ENCODE results near the gene DAPK1. TPM values are rescaled to one million over a fixed set of nuclear protein-coding genes. Genes with fewer than 3 reads are reported as not detected.
"Not testable (repeated sequence)": the region's sequence is repeated elsewhere in the genome, so short reads cannot be mapped to it uniquely, and the experiment has no call there.

Gene DAPK1
- total RNA-seq, 4 donors from 2014 or later = 5.4 to 13.4 (median 9.8) TPM

GRCh38 chr9:87547671-87548081 lies 50.0 kb downstream of the DAPK1 start:
- no peak for TF ChIP-seq EP300 (IDR thresholded peaks at IDR 0.05)
- no peak for TF ChIP-seq CTCF (IDR thresholded peaks at IDR 0.05)
- TF ChIP-seq POLR2AphosphoS5 (IDR thresholded peaks at IDR 0.05) = no peak
- TF ChIP-seq POLR2A (IDR thresholded peaks at IDR 0.05) = no peak
- H3K27ac ChIP-seq = no peak overlapping the region
- H3K4me3 ChIP-seq = no peak overlapping the region
- H3K36me3 ChIP-seq = no peaks in the 10 kb centered on the region
- 81% methylated on average over 5 of the region's 6 CpGs for WGBS
- no peaks in the 10 kb centered on the region for H3K27me3 ChIP-seq
- H3K4me1 ChIP-seq = no peaks in the 10 kb centered on the region
- no peak for DNase-seq (ENCODE audit: low spot score in 2 of 2)
- H3K9me3 ChIP-seq = no peaks in the 10 kb centered on the region

DNA sequence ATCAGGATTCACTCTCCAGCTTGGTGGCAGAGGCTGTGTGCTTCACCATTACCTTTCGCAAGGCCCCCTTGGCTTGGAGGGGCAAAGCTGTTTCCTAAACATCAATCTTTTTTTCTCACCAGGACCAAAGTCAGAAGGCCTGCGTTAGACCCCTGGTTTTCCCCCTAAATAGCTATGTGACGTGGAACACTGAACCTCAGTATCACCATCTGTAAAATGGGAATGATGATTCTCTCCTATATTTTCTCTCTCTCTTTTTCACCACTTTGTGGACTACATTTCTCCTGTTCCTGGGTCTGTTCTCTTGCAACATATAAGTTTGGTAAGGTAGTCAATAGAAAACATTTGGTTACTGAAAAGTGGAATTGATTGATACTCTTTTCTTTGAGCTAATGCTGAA lies 50.5 kb downstream of the DAPK1 start:
- 100% methylated on average over 3 of the region's 3 CpGs for WGBS
- no peak overlapping the region for H3K4me3 ChIP-seq
- TF ChIP-seq POLR2A (IDR thresholded peaks at IDR 0.05) (no peak), EP300 (IDR thresholded peaks at IDR 0.05) (no peak), CTCF (IDR thresholded peaks at IDR 0.05) (no peak), POLR2AphosphoS5 (IDR thresholded peaks at IDR 0.05) (no peak)
- H3K27ac ChIP-seq = no peak overlapping the region
- no peaks in the 10 kb centered on the region for H3K4me1 ChIP-seq
- no peaks in the 10 kb centered on the region for H3K36me3 ChIP-seq
- H3K9me3 ChIP-seq = no peaks in the 10 kb centered on the region
- no peak for DNase-seq (ENCODE audit: low spot score in 2 of 2)
- H3K27me3 ChIP-seq = no peaks in the 10 kb centered on the region

DNA sequence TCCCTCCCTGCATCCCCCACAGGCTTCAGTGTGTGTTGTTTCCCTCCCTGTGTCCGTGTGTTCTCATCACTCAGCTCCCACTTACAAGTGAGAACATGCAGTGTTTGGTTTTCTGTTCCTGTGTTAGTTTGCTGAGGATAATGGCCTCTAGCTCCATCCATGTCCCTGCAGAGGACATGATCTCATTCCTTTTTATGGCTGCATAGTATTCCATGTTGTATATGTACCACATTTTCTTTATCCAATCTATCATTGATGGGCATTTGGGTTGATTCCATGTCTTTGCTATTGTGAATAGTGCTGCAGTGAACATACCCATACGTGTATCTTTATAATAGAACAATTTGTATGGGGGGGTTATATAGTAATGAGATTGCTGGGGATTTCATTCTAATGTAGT lies 51.4 kb downstream of the DAPK1 start:
- not testable (repeated sequence) for H3K36me3 ChIP-seq; H3K9me3 ChIP-seq; DNase-seq (ENCODE audit: low spot score in 2 of 2); H3K27ac ChIP-seq; H3K4me3 ChIP-seq; H3K4me1 ChIP-seq; H3K27me3 ChIP-seq
- 90% methylated on average over 2 of the region's 2 CpGs for WGBS

DNA sequence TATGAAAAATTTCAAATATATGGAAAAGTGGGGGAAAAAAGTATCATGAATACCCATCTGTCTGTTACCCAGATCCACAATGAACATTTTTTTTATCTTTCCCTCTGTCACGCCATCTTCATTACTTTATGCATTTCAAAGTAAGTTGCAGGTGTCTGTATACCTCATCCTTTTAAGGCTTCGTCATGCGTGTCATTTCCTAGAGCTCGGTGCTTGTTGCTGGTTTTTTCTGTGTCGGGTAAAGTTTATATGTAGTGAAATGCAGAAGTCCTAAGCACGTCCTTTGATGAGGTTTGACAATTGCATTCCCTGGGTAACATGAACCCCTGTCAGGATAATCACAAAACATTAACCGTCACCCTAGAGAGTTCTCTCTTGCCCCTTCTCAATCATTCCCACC lies 52.1 kb downstream of the DAPK1 start:
- no peak for DNase-seq (ENCODE audit: low spot score in 2 of 2)
- Histone ChIP-seq H3K27me3 (no peaks in the 10 kb centered on the region), H3K27ac (no peak overlapping the region), H3K4me3 (no peak overlapping the region), H3K36me3 (no peaks in the 10 kb centered on the region), H3K9me3 (no peaks in the 10 kb centered on the region), H3K4me1 (peaks cover 13% of the 10 kb centered on the region)
- no peak for TF ChIP-seq CTCF (IDR thresholded peaks at IDR 0.05)
- WGBS = 92% methylated on average over 7 of the region's 7 CpGs

DNA sequence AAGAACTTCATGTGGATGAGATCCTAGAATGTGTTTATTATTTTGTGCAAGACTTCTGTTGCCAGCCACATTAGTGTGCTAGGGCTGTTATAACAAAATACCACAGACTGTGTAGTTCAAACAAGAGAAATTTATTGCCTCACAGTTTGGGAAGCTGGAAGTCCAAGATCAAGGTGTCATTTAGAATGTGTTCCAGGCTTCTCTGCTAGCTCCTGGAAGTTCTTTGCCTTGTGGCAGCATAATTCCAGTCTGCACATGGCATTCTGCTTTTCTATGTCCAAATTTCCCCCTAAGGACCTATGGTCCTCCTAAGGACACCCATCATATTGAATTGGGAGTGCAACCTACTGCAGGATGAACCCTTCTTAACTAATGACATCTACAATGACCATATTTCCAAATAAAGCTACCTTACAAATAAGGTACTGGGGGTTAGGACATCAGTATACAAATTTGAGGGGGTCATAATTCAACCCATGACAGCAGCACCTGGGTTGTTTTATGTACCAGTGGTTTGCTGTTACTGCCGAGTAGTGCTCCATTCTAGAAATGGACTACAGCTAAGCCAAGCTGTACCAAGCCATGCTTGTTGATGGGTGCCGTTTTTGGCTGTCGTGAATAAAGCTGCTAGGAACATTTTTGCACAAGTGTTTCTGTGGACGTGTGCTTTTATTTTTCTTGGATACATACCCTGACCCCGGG lies 52.7 kb downstream of the DAPK1 start:
- no peak overlapping the region for H3K27ac ChIP-seq

More for the DNA sequence above, 52.7 kb downstream of the DAPK1 start:
- Histone ChIP-seq H3K4me3 (no peak overlapping the region), H3K27me3 (no peaks in the 10 kb centered on the region), H3K9me3 (no peaks in the 10 kb centered on the region), H3K36me3 (no peaks in the 10 kb centered on the region), H3K4me1 (peaks cover 15% of the 10 kb centered on the region)
- no peak for DNase-seq (ENCODE audit: low spot score in 2 of 2)
- 95% methylated on average over 5 of the region's 5 CpGs for WGBS
- TF ChIP-seq POLR2A (IDR thresholded peaks at IDR 0.05) (no peak), POLR2AphosphoS5 (IDR thresholded peaks at IDR 0.05) (no peak), CTCF (IDR thresholded peaks at IDR 0.05) (no peak), EP300 (IDR thresholded peaks at IDR 0.05) (no peak)

Data from suprapubic skin (tissue), 4 donors.